Liver (tissue), 9 donors: Measurements from ENCODE around the gene RAB3GAP1. TPM values are rescaled to one million over a fixed set of nuclear protein-coding genes. Genes with fewer than 3 reads are reported as not detected.

ENCODE experiments used
- DNase-seq: peaks from one replicate; pipeline ENCODE4 v3.0.0-alpha.2; 2017; ENCODE audit warnings: low spot score
- H3K27ac ChIP-seq, 2 donors: one replicate each; pipeline ENCODE4 v1.7.0; 2013; ENCODE audit warnings: inconsistent platforms in 2 of 2, low read length in 2 of 2, control low read depth in 1 of 2, low read depth in 1 of 2, mild to moderate bottlenecking in 1 of 2
- H3K27me3 ChIP-seq, 4 donors: one replicate each; pipeline versions ENCODE4 v1.6.1 to v1.7.0; 2013; ENCODE audit warnings: low read length in 3 of 4, inconsistent platforms in 1 of 4, mild to moderate bottlenecking in 1 of 4, moderate library complexity in 1 of 4; ENCODE audit not compliant: control insufficient read depth in 4 of 4, insufficient read depth in 4 of 4
- H3K36me3 ChIP-seq, 4 donors: one replicate each; pipeline versions ENCODE4 v1.6.1 to v1.7.0; 2013; ENCODE audit warnings: low read length in 3 of 4, mild to moderate bottlenecking in 3 of 4, low read depth in 1 of 4, moderate library complexity in 1 of 4; ENCODE audit not compliant: control insufficient read depth in 4 of 4, insufficient read depth in 3 of 4
- H3K4me1 ChIP-seq, 4 donors: one replicate each; pipeline versions ENCODE4 v1.6.1 to v1.7.0; 2013; ENCODE audit warnings: low read length in 3 of 4, mild to moderate bottlenecking in 3 of 4, moderate library complexity in 1 of 4; ENCODE audit not compliant: control insufficient read depth in 4 of 4, insufficient read depth in 4 of 4
- H3K4me3 ChIP-seq, 3 donors: one replicate each; pipeline versions ENCODE4 v1.6.1 to v1.7.0; 2013; ENCODE audit warnings: low read length in 3 of 3, control low read depth in 1 of 3, low read depth in 1 of 3, mild to moderate bottlenecking in 1 of 3
- H3K9ac ChIP-seq, 2 donors: one replicate each; pipeline ENCODE4 v1.7.0; 2013; ENCODE audit warnings: low read length in 2 of 2, mild to moderate bottlenecking in 2 of 2, moderate library complexity in 2 of 2, control low read depth in 1 of 2, low read depth in 1 of 2
- H3K9me3 ChIP-seq, 4 donors: one replicate each; pipeline versions ENCODE4 v1.6.1 to v1.7.0; 2013; ENCODE audit warnings: low read length in 3 of 4; ENCODE audit not compliant: control insufficient read depth in 4 of 4
- EGR1 ChIP-seq, 2 donors: IDR thresholded peaks; 2 replicates each; pipeline ENCODE4 v1.6.1; 2016 to 2018; ENCODE audit warnings: antibody characterized with exemption in 2 of 2, low read depth in 2 of 2
- FOXA1 ChIP-seq: IDR thresholded peaks from 2 replicates; pipeline ENCODE4 v1.6.1; 2016; ENCODE audit warnings: antibody characterized with exemption
- FOXA2 ChIP-seq: IDR thresholded peaks from 2 replicates; pipeline ENCODE4 v1.6.1; 2016; ENCODE audit warnings: antibody characterized with exemption
- HNF4A ChIP-seq, 2 donors: conservative IDR thresholded peaks; 2 replicates each; pipeline ENCODE4 v1.6.1; 2016; ENCODE audit warnings: antibody characterized with exemption in 2 of 2, mild to moderate bottlenecking in 2 of 2
- HNF4G ChIP-seq: IDR thresholded peaks from 2 replicates; pipeline ENCODE4 v1.6.1; 2016; ENCODE audit warnings: antibody characterized with exemption
- NR2F2 ChIP-seq: IDR thresholded peaks from 2 replicates; pipeline ENCODE4 v1.6.1; 2016; ENCODE audit warnings: antibody characterized with exemption
- RAD21 ChIP-seq, 2 donors: IDR thresholded peaks; 2 replicates each; pipeline ENCODE4 v1.6.1; 2016; ENCODE audit warnings: antibody characterized with exemption in 2 of 2, mild to moderate bottlenecking in 2 of 2
- REST ChIP-seq: IDR thresholded peaks from 2 replicates; pipeline ENCODE4 v1.6.1; 2016; ENCODE audit warnings: antibody characterized with exemption, mild to moderate bottlenecking
- RXRA ChIP-seq, 2 donors: IDR thresholded peaks; 2 replicates each; pipeline ENCODE4 v1.6.1; 2017 to 2018; ENCODE audit warnings: antibody characterized with exemption in 2 of 2, mild to moderate bottlenecking in 1 of 2
- SP1 ChIP-seq: IDR thresholded peaks from 2 replicates; pipeline ENCODE4 v1.6.1; 2018; ENCODE audit warnings: antibody characterized with exemption, mild to moderate bottlenecking
- TAF1 ChIP-seq: conservative IDR thresholded peaks from 2 replicates; pipeline ENCODE4 v1.6.1; 2016; ENCODE audit warnings: antibody characterized with exemption, mild to moderate bottlenecking
- YY1 ChIP-seq: IDR thresholded peaks from 2 replicates; pipeline ENCODE4 v1.6.1; 2016; ENCODE audit warnings: antibody characterized with exemption, mild to moderate bottlenecking
- ZBTB33 ChIP-seq: IDR thresholded peaks from 2 replicates; pipeline ENCODE4 v1.6.1; 2016; ENCODE audit warnings: antibody characterized with exemption
- WGBS: extraction: QIAGEN DNeasy Blood & Tissue Kit; methylation state at CpG from one replicate; pipeline ENCODE4 v1.1.7; 2013; 5-methylcytosine and 5-hydroxymethylcytosine counted together
- polyA plus RNA-seq, 2 donors: library from polyadenylated mRNA; stranded (reverse) in 1 of 2; unstranded in 1 of 2; fragments of 200-250 nt in 1 of 2; fragments of >200 nt in 1 of 2; fragmentation: Nextera tagmentation in 1 of 2; extraction: Ambion mirVana in 1 of 2; gene quantifications; one replicate each; pipeline versions ENCODE4 v1.2.1 to v1.2.3, GENCODE V29; 2013 to 2015
- total RNA-seq, 2 donors: library from RNA; depleted of rRNA; stranded (reverse); fragments of >200 nt; gene quantifications; one replicate each; pipeline ENCODE4 v1.2.3, GENCODE V29; 2014
- TF ChIP-seq, protein P1 (sequence below): fragments of 150-350 bp; IDR thresholded peaks from 2 replicates; pipeline ENCODE4 v1.5.1; 2017; ENCODE audit warnings: improper control_type of control experiment, low read depth, low read length; ENCODE audit not compliant: missing input control
- TF ChIP-seq, protein P2 (sequence below): IDR thresholded peaks from 2 replicates; pipeline ENCODE4 v1.6.1; 2016; ENCODE audit warnings: antibody characterized with exemption
- TF ChIP-seq, protein P3 (sequence below): IDR thresholded peaks from 2 replicates; pipeline ENCODE4 v1.6.1; 2016; ENCODE audit warnings: antibody characterized with exemption
- donor health status: healthy.
- donor health status: healthy.
- donor health status: healthy.
- donor health status: healthy.
- donor health status: healthy.

Gene RAB3GAP1
- total and polyA plus RNA-seq, 4 donors: 8.8 to 30.0 (median 15.1) TPM

DNA sequence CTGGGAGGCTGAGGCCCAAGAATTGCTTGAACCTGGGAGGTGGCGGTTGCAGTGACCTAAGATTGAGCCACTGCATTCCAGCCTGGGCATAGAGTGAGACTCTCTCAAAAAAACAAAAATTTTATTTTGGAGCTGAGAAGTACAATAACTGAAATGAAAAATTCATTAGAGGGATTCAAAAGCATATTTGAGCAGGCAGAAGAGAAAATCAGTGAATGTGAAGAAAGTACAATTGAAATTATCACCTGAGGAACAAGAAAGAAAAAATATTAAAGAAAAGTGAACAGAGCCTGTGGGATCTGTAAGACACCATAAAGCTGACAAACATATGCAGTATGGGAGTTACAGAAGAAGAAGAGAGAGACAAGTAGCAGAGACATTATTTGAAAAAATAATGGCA, 137.1 kb downstream of the RAB3GAP1 start:
- Histone ChIP-seq H3K4me3 (no peak overlapping the region), H3K36me3 (no peaks in the 10 kb centered on the region)
- 99% methylated on average over 1 of the region's 1 CpG for WGBS

GRCh38 chr2:135190799-135191198, 138.7 kb downstream of the RAB3GAP1 start:
- no peaks in the 10 kb centered on the region for H3K36me3 ChIP-seq
- no peaks in the 10 kb centered on the region for H3K4me1 ChIP-seq
- H3K27me3 ChIP-seq: no peaks in the 10 kb centered on the region
- no peak for DNase-seq
- no peak overlapping the region for H3K27ac ChIP-seq
- no peak overlapping the region for H3K9ac ChIP-seq
- no peak overlapping the region for H3K4me3 ChIP-seq
- peaks cover 0 to 5% (median 0%) of the 10 kb centered on the region in 4 donors for H3K9me3 ChIP-seq
- TF ChIP-seq ZBTB33: no peak
- no peak for TF ChIP-seq HNF4G
- no peak for TF ChIP-seq HNF4A (conservative IDR thresholded peaks at IDR 0.05)
- TF ChIP-seq TAF1: no peak
- no peak for TF ChIP-seq REST
- TF ChIP-seq, protein P1, sequence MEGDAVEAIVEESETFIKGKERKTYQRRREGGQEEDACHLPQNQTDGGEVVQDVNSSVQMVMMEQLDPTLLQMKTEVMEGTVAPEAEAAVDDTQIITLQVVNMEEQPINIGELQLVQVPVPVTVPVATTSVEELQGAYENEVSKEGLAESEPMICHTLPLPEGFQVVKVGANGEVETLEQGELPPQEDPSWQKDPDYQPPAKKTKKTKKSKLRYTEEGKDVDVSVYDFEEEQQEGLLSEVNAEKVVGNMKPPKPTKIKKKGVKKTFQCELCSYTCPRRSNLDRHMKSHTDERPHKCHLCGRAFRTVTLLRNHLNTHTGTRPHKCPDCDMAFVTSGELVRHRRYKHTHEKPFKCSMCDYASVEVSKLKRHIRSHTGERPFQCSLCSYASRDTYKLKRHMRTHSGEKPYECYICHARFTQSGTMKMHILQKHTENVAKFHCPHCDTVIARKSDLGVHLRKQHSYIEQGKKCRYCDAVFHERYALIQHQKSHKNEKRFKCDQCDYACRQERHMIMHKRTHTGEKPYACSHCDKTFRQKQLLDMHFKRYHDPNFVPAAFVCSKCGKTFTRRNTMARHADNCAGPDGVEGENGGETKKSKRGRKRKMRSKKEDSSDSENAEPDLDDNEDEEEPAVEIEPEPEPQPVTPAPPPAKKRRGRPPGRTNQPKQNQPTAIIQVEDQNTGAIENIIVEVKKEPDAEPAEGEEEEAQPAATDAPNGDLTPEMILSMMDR: no peak
- no peak for TF ChIP-seq FOXA2
- TF ChIP-seq, protein P2, sequence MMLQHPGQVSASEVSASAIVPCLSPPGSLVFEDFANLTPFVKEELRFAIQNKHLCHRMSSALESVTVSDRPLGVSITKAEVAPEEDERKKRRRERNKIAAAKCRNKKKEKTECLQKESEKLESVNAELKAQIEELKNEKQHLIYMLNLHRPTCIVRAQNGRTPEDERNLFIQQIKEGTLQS: no peak
- TF ChIP-seq, protein P3, sequence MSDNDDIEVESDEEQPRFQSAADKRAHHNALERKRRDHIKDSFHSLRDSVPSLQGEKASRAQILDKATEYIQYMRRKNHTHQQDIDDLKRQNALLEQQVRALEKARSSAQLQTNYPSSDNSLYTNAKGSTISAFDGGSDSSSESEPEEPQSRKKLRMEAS: no peak

More for the DNA sequence above, 137.1 kb downstream of the RAB3GAP1 start:
- Histone ChIP-seq H3K27ac (no peak overlapping the region), H3K27me3 (no peaks in the 10 kb centered on the region), H3K4me1 (no peaks in the 10 kb centered on the region), H3K9ac (no peak overlapping the region), H3K9me3 (peaks cover 0 to 5% (median 0%) of the 10 kb centered on the region in 4 donors)
- DNase-seq: no peak
- TF ChIP-seq, protein P1: no peak
- TF ChIP-seq, protein P3: no peak
- TF ChIP-seq ZBTB33 (no peak), SP1 (no peak), YY1 (no peak), HNF4A (conservative IDR thresholded peaks at IDR 0.05) (no peak), HNF4G (no peak), EGR1 (IDR thresholded peaks at IDR 0.05; ENCODE audit: low read depth in 2 of 2) (no peak), FOXA2 (no peak), RAD21 (IDR thresholded peaks at IDR 0.05) (no peak), RXRA (IDR thresholded peaks at IDR 0.05) (no peak), NR2F2 (no peak), FOXA1 (no peak), TAF1 (no peak)
- TF ChIP-seq, protein P2: no peak
